Right lobe of liver (tissue), 6 donors: ENCODE results near the gene FGF3. TPM values are rescaled to one million over a fixed set of nuclear protein-coding genes. Genes with fewer than 3 reads are reported as not detected.

ENCODE experiments used
- ATAC-seq, 4 donors: fragments of 200-7000 bp; cut with Tn5 transposase; one replicate each; pipeline ENCODE4 v1.9.1; 2020; ENCODE audit warnings: mild to moderate bottlenecking in 4 of 4, moderate library complexity in 4 of 4
- DNase-seq, 3 donors: peaks; one replicate each; pipeline ENCODE4 v3.0.0-alpha.2; 2020
- H3K27ac ChIP-seq, 3 donors: fragments of 200-600 bp; one replicate each; pipeline ENCODE4 v1.8.0; 2022
- H3K27me3 ChIP-seq, 2 donors: fragments of 200-600 bp; one replicate each; pipeline ENCODE4 v1.8.0; 2022
- H3K36me3 ChIP-seq, 4 donors: fragments of 200-600 bp; sonication (generic) in 1 of 4; one replicate each; pipeline versions ENCODE4 v1.5.1 to v1.8.0; 2017 to 2022; ENCODE audit warnings: control low read depth in 1 of 4
- H3K4me1 ChIP-seq, 4 donors: fragments of 200-600 bp; sonication (generic) in 1 of 4; one replicate each; pipeline versions ENCODE4 v1.5.1 to v1.8.0; 2017 to 2022; ENCODE audit warnings: control low read depth in 1 of 4
- H3K4me3 ChIP-seq, 3 donors: fragments of 200-600 bp; one replicate each; pipeline ENCODE4 v1.8.0; 2022
- H3K9me3 ChIP-seq, 4 donors: fragments of 200-600 bp; sonication (generic) in 1 of 4; one replicate each; pipeline versions ENCODE4 v1.5.1 to v1.8.0; 2017 to 2022; ENCODE audit warnings: control low read depth in 1 of 4
- CTCF ChIP-seq, 4 donors: fragments of 200-600 bp in 3 of 4; fragments of 450-650 bp in 1 of 4; IDR thresholded peaks; one replicate each; pipeline versions ENCODE4 v1.5.1 to v1.8.0; 2016 to 2022; ENCODE audit warnings: antibody characterized with exemption in 4 of 4, mild to moderate bottlenecking in 2 of 4
- POLR2A ChIP-seq: fragments of 450-650 bp; IDR thresholded peaks from one replicate; pipeline ENCODE4 v1.6.1; 2017; ENCODE audit warnings: antibody characterized with exemption, mild to moderate bottlenecking
- WGBS: methylation state at CpG from one replicate; pipeline ENCODE4 v1.1.6; 2018; ENCODE audit warnings: low coverage, low lambda C conversion rate; ENCODE audit not compliant: insufficient coverage; ENCODE audit errors: missing lambda C conversion rate; 5-methylcytosine and 5-hydroxymethylcytosine counted together
- intact Hi-C, 2 donors: fragments of 100-400 bp; cut with DNase I; formaldehyde crosslinking; loops; one replicate each; pipeline versions ENCODE4 v1.11.2 to v1.14.1; 2022
- long read RNA-seq: library from polyadenylated mRNA; unstranded; transcript quantifications from one replicate; pipeline ENCODE4 v2.0.0, GENCODE V29; 2019
- total RNA-seq, 6 experiments: library from RNA; depleted of rRNA in 2 of 6; stranded (reverse); fragments of >200 nt in 2 of 6; fragmentation: NEBNext Ultra II Directional in 3 of 6; extraction: Animal tissue kit (Norgen Biotek cat#: 25700) in 3 of 6; gene quantifications; one replicate each; pipeline versions ENCODE4 v1.1.0 to v1.2.4, GENCODE V29; 2016 to 2023
- donor health status: DM: no; HTN: yes; CAD: no.
- donor health status: DM: no; HTN: no; CAD: no.
- donor health status: DM: no; HTN: no; CAD: no.
- donor health status: DM: no; HTN: yes; CAD: no.
- donor health status: DM: no; HTN: yes; CAD: no.

FGF3 gene
- not detected for total RNA-seq
- long read RNA-seq = 0 reads

GRCh38 chr11:69818603-69819441 lies at the start of gene FGF3:
Gene FGF3, minus strand, starts transcription at chr11:69819416. Its CDS starts 483 bp downstream, at chr11:69818933.
- Histone ChIP-seq H3K9me3 (no peaks in the 10 kb centered on the region), H3K36me3 (no peaks in the 10 kb centered on the region), H3K4me1 (no peaks in the 10 kb centered on the region), H3K4me3 (no peak within 1 kb of the TSS), H3K27me3 (peaks cover 5 to 34% of the 10 kb centered on the region in 2 donors), H3K27ac (no peak within 1 kb of the TSS)
- intact Hi-C loops = no loop called here
- TF ChIP-seq CTCF (IDR thresholded peaks at IDR 0.05) (no peak), POLR2A (no peak)
- 4% methylated on average over 34 of the region's 105 CpGs for WGBS
- no peak for DNase-seq
- no peak for ATAC-seq

- Histone ChIP-seq H3K27ac (no peak overlapping the region), H3K9me3 (no peaks in the 10 kb centered on the region), H3K27me3 (no peaks in the 10 kb centered on the region), H3K36me3 (no peaks in the 10 kb centered on the region), H3K4me3 (no peak overlapping the region), H3K4me1 (peaks cover 0 to 5% (median 2%) of the 10 kb centered on the region in 4 donors)
- DNase-seq (no peak), ATAC-seq (no peak)
- WGBS = no CpG with 5 or more reads among the region's 8 CpGs
- TF ChIP-seq POLR2A (no peak), CTCF (IDR thresholded peaks at IDR 0.05) (no peak)
- intact Hi-C loops = no loop called here
Observed at GRCh38 chr11:69868871-69869270, 49.7 kb upstream of the FGF3 start.

- intact Hi-C loops = no loop called here
- H3K4me1 ChIP-seq = peaks cover 0 to 5% (median 2%) of the 10 kb centered on the region in 4 donors
- H3K27me3 ChIP-seq = no peaks in the 10 kb centered on the region
- 55% methylated on average over 2 of the region's 41 CpGs for WGBS
- no peak overlapping the region for H3K4me3 ChIP-seq
- H3K9me3 ChIP-seq = no peaks in the 10 kb centered on the region
- H3K36me3 ChIP-seq = no peaks in the 10 kb centered on the region
- H3K27ac ChIP-seq = peak overlapping the region in 1 of 3 donors; percentile 10
- TF ChIP-seq POLR2A (no peak), CTCF (IDR thresholded peaks at IDR 0.05) (no peak)
- ATAC-seq (no peak), DNase-seq (no peak)
Observed at GRCh38 chr11:69868006-69868810, 49.0 kb upstream of the FGF3 start.

GRCh38 chr11:69867076-69868005 lies 48.1 kb upstream of the FGF3 start:
- peaks cover 0 to 5% (median 2%) of the 10 kb centered on the region in 4 donors for H3K4me1 ChIP-seq
- no peaks in the 10 kb centered on the region for H3K36me3 ChIP-seq
- no peak overlapping the region for H3K27ac ChIP-seq
- intact Hi-C loops = no loop called here
- no peaks in the 10 kb centered on the region for H3K27me3 ChIP-seq
- H3K4me3 ChIP-seq = no peak overlapping the region
- TF ChIP-seq POLR2A (no peak), CTCF (IDR thresholded peaks at IDR 0.05) (no peak)
- 51% methylated on average over 15 of the region's 30 CpGs for WGBS
- ATAC-seq (peak; percentile 92 to 97 (median 94)), DNase-seq (peak; percentile 92 to 96 (median 94))
- no peaks in the 10 kb centered on the region for H3K9me3 ChIP-seq
